Keratinocyte (primary cell): ENCODE results near the gene CSMD2. TPM values are rescaled to one million over a fixed set of nuclear protein-coding genes. Genes with fewer than 3 reads are reported as not detected.

Source experiments
- DNase-seq: peaks from one replicate; pipeline ENCODE4 v3.0.0-alpha.2; 2011; ENCODE audit warnings: low read depth, missing footprints, low spot score
- FAIRE-seq: peaks from 2 replicates; lab custom pipeline; 2011; peaks lifted over from hg19 to GRCh38; lab: Jason Lieb, UNC
- H2AFZ ChIP-seq: 2 replicates; pipeline ENCODE4 v1.6.0; 2012; ENCODE audit warnings: low read length, control low read depth, inconsistent platforms; ENCODE audit not compliant: control insufficient read depth
- H3K27ac ChIP-seq: 2 replicates; pipeline ENCODE4 v1.5.1; 2011; ENCODE audit warnings: low read length; ENCODE audit not compliant: control insufficient read depth, insufficient read depth
- H3K27me3 ChIP-seq: 3 replicates; pipeline ENCODE4 v1.6.0; 2011; ENCODE audit warnings: low read length; ENCODE audit not compliant: control insufficient read depth, insufficient read depth; ENCODE audit errors: extremely low read depth
- H3K36me3 ChIP-seq, 2 experiments: 2 replicates in 1 of 2; 3 replicates in 1 of 2; pipeline ENCODE4 v1.5.1; 2011; ENCODE audit warnings: low read length in 2 of 2, mild to moderate bottlenecking in 1 of 2; ENCODE audit not compliant: control insufficient read depth in 2 of 2, insufficient read depth in 2 of 2; ENCODE audit errors: extremely low read depth in 1 of 2
- H3K4me1 ChIP-seq: 3 replicates; pipeline ENCODE4 v1.5.1; 2011; ENCODE audit warnings: low read length; ENCODE audit not compliant: control insufficient read depth, insufficient read depth; ENCODE audit errors: extremely low read depth
- H3K4me2 ChIP-seq: 3 replicates; pipeline ENCODE4 v1.6.0; 2011; ENCODE audit warnings: low read depth, low read length; ENCODE audit not compliant: control insufficient read depth, insufficient read depth; ENCODE audit errors: extremely low read depth
- H3K4me3 ChIP-seq, 3 experiments: fragments of 200-600 bp in 1 of 3; sonication (generic) in 1 of 3; 2 replicates in 2 of 3; 3 replicates in 1 of 3; pipeline ENCODE4 v1.5.1; 2011 to 2016; ENCODE audit warnings: low read length in 3 of 3, mild to moderate bottlenecking in 3 of 3, control low read depth in 2 of 3, inconsistent platforms in 1 of 3, low read depth in 1 of 3, mixed read lengths in 1 of 3, mixed run types in 1 of 3, moderate library complexity in 1 of 3; ENCODE audit not compliant: control insufficient read depth in 2 of 3, insufficient read depth in 2 of 3; ENCODE audit errors: extremely low read depth in 1 of 3
- H3K79me2 ChIP-seq: 2 replicates; pipeline ENCODE4 v1.6.0; 2012; ENCODE audit warnings: low read length; ENCODE audit not compliant: control insufficient read depth, insufficient read depth
- H3K9ac ChIP-seq: 3 replicates; pipeline ENCODE4 v1.6.0; 2011; ENCODE audit warnings: low read length; ENCODE audit not compliant: control insufficient read depth, insufficient read depth; ENCODE audit errors: extremely low read depth
- H3K9me1 ChIP-seq: 3 replicates; pipeline ENCODE4 v1.6.0; 2011; ENCODE audit warnings: low read length; ENCODE audit not compliant: control insufficient read depth, insufficient read depth; ENCODE audit errors: extremely low read depth
- H3K9me3 ChIP-seq: 2 replicates; pipeline ENCODE4 v1.5.1; 2012; ENCODE audit warnings: low read depth, low read length; ENCODE audit not compliant: control insufficient read depth
- H4K20me1 ChIP-seq: 3 replicates; pipeline ENCODE4 v1.6.0; 2011; ENCODE audit warnings: low read length; ENCODE audit not compliant: control insufficient read depth, insufficient read depth; ENCODE audit errors: extremely low read depth
- CTCF ChIP-seq, 3 experiments: IDR thresholded peaks in 1 of 3; conservative IDR thresholded peaks in 1 of 3; optimal IDR thresholded peaks in 1 of 3; 2 replicates in 2 of 3; 3 replicates in 1 of 3; pipeline versions ENCODE3 to v1.5.1; 2011; ENCODE audit warnings: low read length in 3 of 3, mild to moderate bottlenecking in 3 of 3, moderate library complexity in 2 of 3, control low read depth in 1 of 3, inconsistent platforms in 1 of 3; ENCODE audit not compliant: insufficient read depth in 2 of 3; ENCODE audit errors: extremely low read depth in 1 of 3
- EZH2 ChIP-seq: IDR thresholded peaks from one replicate; pipeline ENCODE4 v1.6.1; 2012; ENCODE audit warnings: inconsistent platforms, mild to moderate bottlenecking, low read length, moderate library complexity
- dilution Hi-C: fragments of 300-500 bp; cut with MboI; formaldehyde crosslinking; loops from one replicate; pipeline ENCODE4 v1.7.0; 2020; ENCODE audit warnings: low sequenced_read_pairs; ENCODE audit not compliant: extremely low pct_ligation_motif_present
- polyA plus RNA-seq, 5 experiments: library from polyadenylated mRNA; depleted of rRNA in 3 of 5; stranded (reverse) in 3 of 5; stranded (forward) in 1 of 5; unstranded in 1 of 5; fragments of >200 nt; gene quantifications; 1 replicate in 1 of 5; 2 replicates in 3 of 5; 3 replicates in 1 of 5; pipeline versions ENCODE4 v1.2.1 to v1.2.3, GENCODE V29; 2011 to 2012; ENCODE audit warnings: missing spikeins in 2 of 5, low read depth in 1 of 5, low replicate concordance in 1 of 5

The CSMD2 gene
- polyA plus RNA-seq, 1 donor (not counting 4 experiments of a cell fraction or from before 2014, with no cell fraction given), result 2.0 TPM

DNA sequence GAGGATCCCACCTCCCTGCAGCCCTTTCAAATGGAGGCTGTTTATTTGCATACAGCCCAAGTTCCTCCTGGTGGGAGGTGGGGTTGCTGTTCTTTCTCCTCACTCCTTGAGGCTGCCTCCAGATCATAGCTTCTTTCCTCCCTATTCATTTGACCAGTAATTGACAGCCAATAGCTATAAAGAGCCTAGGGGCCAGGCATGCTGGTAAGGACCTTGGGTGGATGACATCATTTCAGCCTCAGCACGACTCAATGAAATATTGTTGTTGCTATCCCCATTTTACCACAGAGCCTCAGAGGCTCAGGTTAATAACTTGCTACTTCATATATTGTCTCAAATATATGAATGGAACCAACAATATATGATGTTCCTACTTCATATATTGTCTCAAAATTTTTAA, 661.5 kb downstream of the CSMD2 start:
- no peaks in the 10 kb centered on the region for H4K20me1 ChIP-seq
- no peak overlapping the region for H3K27ac ChIP-seq
- peak; percentile 44 for FAIRE-seq
- H3K79me2 ChIP-seq, result no peaks in the 10 kb centered on the region
- H3K9me3 ChIP-seq, result no peaks in the 10 kb centered on the region
- DNase-seq, result no peak
- TF ChIP-seq CTCF (optimal IDR thresholded peaks at IDR 0.05 in 1 of 3, IDR thresholded peaks at IDR 0.05 in 1 of 3, conservative IDR thresholded peaks at IDR 0.05 in 1 of 3; ENCODE audit: extremely low read depth in 1 of 3, insufficient read depth in 2 of 3, low read length in 3 of 3) (no peak), EZH2 (no peak)
- no peaks in the 10 kb centered on the region for H3K36me3 ChIP-seq
- no peak overlapping the region for H3K4me2 ChIP-seq
- dilution Hi-C loops, result no loop called here
- H3K4me1 ChIP-seq, result peaks cover 14% of the 10 kb centered on the region
- no peaks in the 10 kb centered on the region for H3K27me3 ChIP-seq
- H3K4me3 ChIP-seq, result no peak overlapping the region
- no peak overlapping the region for H3K9ac ChIP-seq
- no peak overlapping the region for H2AFZ ChIP-seq
- no peaks in the 10 kb centered on the region for H3K9me1 ChIP-seq

DNA sequence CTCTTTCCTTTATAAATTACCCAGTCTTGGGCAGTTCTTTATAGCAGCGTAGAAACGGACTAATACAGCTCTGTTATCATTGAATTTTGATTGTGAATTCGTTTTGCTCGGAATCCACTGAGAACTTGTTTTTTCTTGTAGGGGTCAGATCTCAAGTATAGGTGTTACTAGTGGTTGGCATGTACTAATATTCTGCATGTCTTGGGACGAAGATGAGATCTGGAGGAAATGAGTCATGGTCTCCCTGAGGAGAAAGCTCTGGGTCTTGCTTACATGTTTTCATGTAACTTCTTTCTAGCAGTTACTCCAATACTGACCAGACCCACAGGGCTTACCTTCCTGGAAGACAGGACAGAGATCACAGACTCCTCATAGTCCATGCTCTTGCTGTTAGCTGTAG, 662.3 kb downstream of the CSMD2 start:
- H3K9me3 ChIP-seq, result no peaks in the 10 kb centered on the region
- H3K9me1 ChIP-seq, result no peaks in the 10 kb centered on the region
- H3K79me2 ChIP-seq, result no peaks in the 10 kb centered on the region
- peak overlapping the region; percentile 3 for H2AFZ ChIP-seq
- H3K4me2 ChIP-seq, result peak overlapping the region; percentile 51
- H3K4me1 ChIP-seq, result peaks cover 14% of the 10 kb centered on the region
- H3K36me3 ChIP-seq, result no peaks in the 10 kb centered on the region
- FAIRE-seq, result peak; percentile 98
- dilution Hi-C loops, result no loop called here
- no peaks in the 10 kb centered on the region for H3K27me3 ChIP-seq
- no peak for DNase-seq
- TF ChIP-seq EZH2 (no peak), CTCF (optimal IDR thresholded peaks at IDR 0.05 in 1 of 3, IDR thresholded peaks at IDR 0.05 in 1 of 3, conservative IDR thresholded peaks at IDR 0.05 in 1 of 3; ENCODE audit: extremely low read depth in 1 of 3, insufficient read depth in 2 of 3, low read length in 3 of 3) (no peak)
- H3K4me3 ChIP-seq, result no peak overlapping the region
- no peak overlapping the region for H3K27ac ChIP-seq
- H3K9ac ChIP-seq, result no peak overlapping the region
- no peaks in the 10 kb centered on the region for H4K20me1 ChIP-seq
